ENCODE measurements around the gene ROR1.
"Not testable (repeated sequence)": the region's sequence is repeated elsewhere in the genome, so short reads cannot be mapped to it uniquely, and the experiment has no call there.

ROR1 gene

DNA sequence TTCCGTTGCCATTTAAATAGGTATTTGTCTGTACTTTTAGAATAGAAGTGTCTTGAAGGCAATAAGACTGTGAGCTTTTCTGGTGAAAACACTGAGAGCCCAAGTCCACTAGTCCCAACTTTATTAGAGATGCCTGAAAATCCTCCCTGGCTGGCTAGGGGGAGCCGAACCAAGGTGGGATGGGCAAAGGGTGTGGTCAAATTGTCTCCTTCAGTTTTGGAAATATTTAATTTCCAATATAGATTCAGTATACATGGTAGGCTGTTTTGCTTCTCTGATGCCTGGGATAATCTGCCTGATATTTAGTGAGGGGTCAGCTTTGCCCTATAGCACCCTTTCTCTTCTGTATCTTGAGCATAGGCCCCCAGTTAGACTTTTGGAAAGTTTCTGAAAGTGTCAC, 3.5 kb downstream of the ROR1 start:
- no peak overlapping the region for H3K4me3 Mint-ChIP-seq
- H3K36me3 Mint-ChIP-seq (ENCODE audit: low read depth), result no peaks in the 10 kb centered on the region
- no peaks in the 10 kb centered on the region for H3K9me3 Mint-ChIP-seq
- peaks cover 22% of the 10 kb centered on the region for H3K4me1 Mint-ChIP-seq (ENCODE audit: low read depth)
- peaks cover 52% of the 10 kb centered on the region for H3K27me3 Mint-ChIP-seq
- H3K27ac Mint-ChIP-seq, result no peak overlapping the region

DNA sequence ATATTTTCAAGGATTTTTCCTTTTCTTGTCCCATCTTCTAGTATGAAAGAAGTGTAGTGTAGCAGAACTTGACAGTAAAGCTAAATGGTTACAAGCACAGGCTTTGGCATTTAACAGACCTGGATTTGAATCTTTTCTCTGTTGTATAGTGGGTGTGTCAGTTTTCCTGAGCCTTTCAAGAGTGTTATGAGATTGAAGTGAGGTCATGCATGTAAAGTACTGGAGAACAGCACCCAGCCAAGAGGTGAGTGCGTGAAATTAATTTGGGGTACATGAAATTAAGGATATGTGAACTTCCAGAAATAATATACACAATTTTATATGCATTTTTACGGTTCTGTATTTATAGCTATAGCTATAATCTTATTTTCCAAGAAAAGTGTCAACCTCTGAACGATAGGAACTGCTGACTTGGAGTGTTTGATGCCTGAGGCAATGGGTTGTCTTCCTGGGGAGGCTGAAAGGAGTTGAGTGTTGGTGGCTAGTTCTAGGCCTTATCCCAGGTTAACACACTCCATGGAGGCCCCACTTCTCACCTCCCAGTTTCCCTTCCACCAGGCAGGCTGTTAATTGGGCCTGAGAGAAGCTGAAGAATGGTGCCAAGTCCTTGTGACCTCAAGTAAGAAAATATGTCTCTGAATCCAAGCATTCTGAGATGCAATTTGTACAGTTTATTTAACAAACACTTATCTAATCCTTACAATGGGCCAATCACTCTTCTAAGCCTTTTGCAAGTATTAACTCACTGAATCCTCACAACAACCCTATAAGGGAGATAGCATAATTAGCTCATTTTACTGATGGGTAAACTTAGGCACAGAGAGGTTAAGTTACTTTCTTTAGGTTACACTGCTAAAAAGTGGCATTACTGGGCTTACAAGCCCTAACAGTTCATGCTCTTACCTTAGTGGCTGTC, 4.4 kb downstream of the ROR1 start:
- Mint-ChIP-seq H3K4me3 (no peak overlapping the region), H3K36me3 (ENCODE audit: low read depth) (no peaks in the 10 kb centered on the region), H3K27ac (no peak overlapping the region), H3K27me3 (peaks cover 47% of the 10 kb centered on the region), H3K9me3 (no peaks in the 10 kb centered on the region), H3K4me1 (ENCODE audit: low read depth) (peaks cover 15% of the 10 kb centered on the region)

GRCh38 chr1:63779338-63780211, 5.8 kb downstream of the ROR1 start:
- Mint-ChIP-seq H3K36me3 (ENCODE audit: low read depth) (no peaks in the 10 kb centered on the region), H3K9me3 (no peaks in the 10 kb centered on the region), H3K27ac (no peak overlapping the region), H3K27me3 (peaks cover 39% of the 10 kb centered on the region), H3K4me1 (ENCODE audit: low read depth) (peaks cover 8% of the 10 kb centered on the region), H3K4me3 (no peak overlapping the region)

DNA sequence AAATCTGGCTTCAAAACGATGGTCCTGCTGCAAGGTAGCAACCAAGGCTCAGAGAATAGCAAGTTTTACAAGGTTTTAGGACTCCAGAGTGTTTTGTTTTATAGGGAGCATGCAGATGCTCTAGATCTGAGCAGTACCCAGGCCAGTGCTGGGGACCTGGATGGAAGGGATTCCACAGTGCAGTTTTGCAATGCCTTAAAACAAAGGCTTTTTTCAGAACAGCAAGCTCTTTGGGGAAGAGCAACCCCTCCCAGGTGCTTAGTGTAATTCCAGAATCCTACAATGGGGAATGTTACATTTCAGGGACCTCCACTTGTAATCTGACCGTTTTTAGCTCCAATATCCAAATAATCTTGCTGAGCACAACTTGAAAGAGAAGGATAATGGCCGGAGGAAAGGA, 6.7 kb downstream of the ROR1 start:
- Mint-ChIP-seq H3K27ac (no peak overlapping the region), H3K4me3 (no peak overlapping the region), H3K9me3 (no peaks in the 10 kb centered on the region), H3K27me3 (peaks cover 32% of the 10 kb centered on the region), H3K4me1 (ENCODE audit: low read depth) (peaks cover under 1% of the 10 kb centered on the region), H3K36me3 (ENCODE audit: low read depth) (no peaks in the 10 kb centered on the region)

DNA sequence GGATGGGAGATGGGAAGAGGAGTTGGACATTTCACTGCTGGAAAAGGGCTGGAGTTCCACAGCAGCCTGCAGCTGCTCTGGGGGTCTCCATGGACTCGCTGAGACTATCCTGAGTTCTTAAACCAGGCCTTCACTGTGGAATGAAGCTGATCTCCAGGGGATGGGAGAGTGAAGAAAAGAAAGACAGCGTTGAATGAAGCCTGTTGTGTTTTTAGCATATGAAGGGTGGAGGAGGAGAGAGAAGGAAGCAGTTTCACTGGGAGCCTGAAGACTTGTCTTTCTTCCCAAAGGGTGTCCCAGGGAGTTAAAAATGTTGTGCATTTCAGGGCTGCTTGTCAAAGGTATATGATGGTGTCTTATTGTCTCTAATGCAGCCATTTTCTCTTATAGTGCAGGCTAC, 9.2 kb downstream of the ROR1 start:
- H3K27me3 Mint-ChIP-seq, result peaks cover 8% of the 10 kb centered on the region
- H3K4me1 Mint-ChIP-seq (ENCODE audit: low read depth), result no peaks in the 10 kb centered on the region
- no peaks in the 10 kb centered on the region for H3K9me3 Mint-ChIP-seq
- H3K4me3 Mint-ChIP-seq, result no peak overlapping the region
- no peak overlapping the region for H3K27ac Mint-ChIP-seq
- H3K36me3 Mint-ChIP-seq (ENCODE audit: low read depth), result no peaks in the 10 kb centered on the region

- Mint-ChIP-seq H3K27ac (no peak overlapping the region), H3K4me3 (no peak overlapping the region), H3K4me1 (ENCODE audit: low read depth) (no peaks in the 10 kb centered on the region)
Measured at GRCh38 chr1:63784083-63784482, 10.3 kb downstream of the ROR1 start.

GRCh38 chr1:63784489-63785390, 10.9 kb downstream of the ROR1 start:
- no peak overlapping the region for H3K27ac Mint-ChIP-seq

More at GRCh38 chr1:63784083-63784482, 10.3 kb downstream of the ROR1 start:
- Mint-ChIP-seq H3K27me3 (peaks cover 6% of the 10 kb centered on the region), H3K36me3 (ENCODE audit: low read depth) (no peaks in the 10 kb centered on the region), H3K9me3 (no peaks in the 10 kb centered on the region)

GRCh38 chr1:63787270-63787669, 13.5 kb downstream of the ROR1 start:
- not testable (repeated sequence) for H3K36me3 Mint-ChIP-seq (ENCODE audit: low read depth); H3K27ac Mint-ChIP-seq; H3K27me3 Mint-ChIP-seq; H3K4me3 Mint-ChIP-seq; H3K9me3 Mint-ChIP-seq; H3K4me1 Mint-ChIP-seq (ENCODE audit: low read depth)

More at GRCh38 chr1:63784489-63785390, 10.9 kb downstream of the ROR1 start:
- Mint-ChIP-seq H3K9me3 (no peaks in the 10 kb centered on the region), H3K4me1 (ENCODE audit: low read depth) (no peaks in the 10 kb centered on the region), H3K36me3 (ENCODE audit: low read depth) (no peaks in the 10 kb centered on the region), H3K27me3 (peaks cover 4% of the 10 kb centered on the region), H3K4me3 (no peak overlapping the region)

DNA sequence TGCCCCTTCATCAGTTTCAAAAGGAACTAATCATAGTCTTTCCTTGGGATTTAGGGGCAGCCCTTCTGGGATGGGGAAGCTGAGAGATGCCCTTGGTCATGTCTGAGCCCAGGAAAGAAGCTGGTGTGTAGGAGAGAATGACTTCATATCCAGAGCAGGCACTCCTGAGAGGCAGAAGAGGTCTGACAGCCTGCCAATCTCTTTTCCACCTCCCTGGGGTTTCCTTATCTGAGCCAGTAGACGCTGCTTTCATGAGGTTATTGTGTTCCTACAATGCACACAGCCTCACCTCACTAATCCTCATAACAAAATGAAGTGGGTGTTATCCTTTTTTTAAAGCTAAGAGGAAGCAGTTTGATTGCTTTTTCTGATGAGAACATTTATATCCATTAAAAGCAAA, 14.1 kb downstream of the ROR1 start:
- no peaks in the 10 kb centered on the region for H3K36me3 Mint-ChIP-seq (ENCODE audit: low read depth)
- H3K27ac Mint-ChIP-seq, result no peak overlapping the region
- peaks cover 1% of the 10 kb centered on the region for H3K27me3 Mint-ChIP-seq
- no peak overlapping the region for H3K4me3 Mint-ChIP-seq
- no peaks in the 10 kb centered on the region for H3K9me3 Mint-ChIP-seq
- no peaks in the 10 kb centered on the region for H3K4me1 Mint-ChIP-seq (ENCODE audit: low read depth)

- Mint-ChIP-seq H3K36me3 (ENCODE audit: low read depth) (no peaks in the 10 kb centered on the region), H3K27me3 (no peaks in the 10 kb centered on the region), H3K9me3 (no peaks in the 10 kb centered on the region), H3K27ac (no peak overlapping the region), H3K4me3 (no peak overlapping the region), H3K4me1 (ENCODE audit: low read depth) (no peaks in the 10 kb centered on the region)
Measured at GRCh38 chr1:63789856-63790605, 16.2 kb downstream of the ROR1 start.

GRCh38 chr1:63790989-63791388, 17.2 kb downstream of the ROR1 start:
- no peaks in the 10 kb centered on the region for H3K9me3 Mint-ChIP-seq
- H3K4me1 Mint-ChIP-seq (ENCODE audit: low read depth), result no peaks in the 10 kb centered on the region
- no peak overlapping the region for H3K27ac Mint-ChIP-seq
- no peak overlapping the region for H3K4me3 Mint-ChIP-seq
- H3K36me3 Mint-ChIP-seq (ENCODE audit: low read depth), result no peaks in the 10 kb centered on the region
- peaks cover 3% of the 10 kb centered on the region for H3K27me3 Mint-ChIP-seq

GRCh38 chr1:63792152-63792551, 18.3 kb downstream of the ROR1 start:
- Mint-ChIP-seq H3K4me3 (no peak overlapping the region), H3K9me3 (no peaks in the 10 kb centered on the region), H3K4me1 (ENCODE audit: low read depth) (no peaks in the 10 kb centered on the region), H3K27me3 (peaks cover 3% of the 10 kb centered on the region), H3K36me3 (ENCODE audit: low read depth) (no peaks in the 10 kb centered on the region), H3K27ac (no peak overlapping the region)

DNA sequence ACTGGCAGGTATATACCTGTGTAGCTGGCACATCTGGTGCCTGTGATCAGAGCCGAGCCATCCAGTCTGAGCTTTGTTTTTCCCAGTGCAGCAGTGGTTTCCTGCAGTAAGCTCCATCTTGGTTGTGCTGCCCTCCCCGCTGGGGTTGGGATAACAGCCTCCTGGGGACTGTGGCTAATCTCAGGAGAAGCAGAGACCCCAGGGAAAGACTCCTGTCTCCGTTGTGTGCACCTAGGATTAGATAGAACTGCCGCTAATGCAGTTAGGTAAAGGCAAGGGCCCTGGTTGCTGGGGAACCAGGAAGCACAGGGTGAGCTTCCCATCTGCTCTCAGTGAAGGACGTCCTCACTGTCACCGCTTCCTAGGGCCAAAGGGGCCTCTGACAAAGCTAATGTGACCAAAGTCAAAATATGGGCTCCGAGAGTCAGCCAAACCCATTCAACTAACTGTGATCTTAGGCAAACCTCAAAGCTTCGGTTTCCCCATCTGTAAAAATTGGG, 20.0 kb downstream of the ROR1 start:
- Mint-ChIP-seq H3K9me3 (no peaks in the 10 kb centered on the region), H3K27me3 (peaks cover 3% of the 10 kb centered on the region), H3K27ac (no peak overlapping the region), H3K4me3 (no peak overlapping the region), H3K36me3 (ENCODE audit: low read depth) (no peaks in the 10 kb centered on the region), H3K4me1 (ENCODE audit: low read depth) (no peaks in the 10 kb centered on the region)

DNA sequence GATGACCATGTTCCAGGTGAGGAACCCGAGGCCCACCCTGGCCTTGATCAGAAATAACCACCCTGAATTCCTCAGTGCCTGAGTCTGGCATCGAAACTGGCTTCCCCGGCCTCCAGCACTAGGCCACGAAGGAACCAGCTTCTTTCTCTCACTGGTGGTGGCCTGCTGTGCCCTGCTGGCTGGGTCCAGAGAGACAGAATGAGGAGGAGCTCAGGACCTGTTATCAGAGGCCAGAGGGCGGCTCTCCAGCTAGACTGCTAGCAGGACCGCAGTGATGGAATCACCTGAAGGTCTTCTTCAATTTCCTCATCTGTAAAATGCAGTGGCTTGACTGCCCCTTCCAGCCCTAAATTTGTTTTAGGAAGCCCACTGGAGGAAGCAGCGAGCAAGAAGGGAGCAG, 20.5 kb downstream of the ROR1 start:
- Mint-ChIP-seq H3K36me3 (ENCODE audit: low read depth) (no peaks in the 10 kb centered on the region), H3K9me3 (no peaks in the 10 kb centered on the region), H3K4me1 (ENCODE audit: low read depth) (no peaks in the 10 kb centered on the region), H3K27ac (no peak overlapping the region), H3K4me3 (no peak overlapping the region), H3K27me3 (peaks cover 3% of the 10 kb centered on the region)
